H1 (cell line): ENCODE results near the gene MYO1D. TPM values are rescaled to one million over a fixed set of nuclear protein-coding genes. Genes with fewer than 3 reads are reported as not detected.
A peak's percentile ranks its signal among the peaks of the same experiment; 100 is the strongest.

Source experiments
- CTCF ChIA-PET: fragments of 300-600 bp; sonication (Branson Sonifier 250); formaldehyde crosslinking; loops from one replicate; lab custom pipeline; 2021; ENCODE audit not compliant: partially characterized antibody; lab: Charles Lee
- POLR2A ChIA-PET: fragments of 300-600 bp; sonication (Branson Sonifier 250); formaldehyde crosslinking; loops from one replicate; lab custom pipeline; 2021; ENCODE audit warnings: inconsistent platforms; ENCODE audit not compliant: partially characterized antibody; lab: Charles Lee
- DNase-seq, 2 experiments: peaks; one replicate each; pipeline versions ENCODE4 v3.0.0 to v3.0.0-alpha.2; 2010 to 2022; ENCODE audit warnings: low spot score in 2 of 2, low read depth in 1 of 2, mixed read lengths in 1 of 2
- FAIRE-seq: peaks from 2 replicates; lab custom pipeline; 2011; peaks lifted over from hg19 to GRCh38; lab: Jason Lieb, UNC
- H2AFZ ChIP-seq: 2 replicates; pipeline ENCODE4 v1.8.1; 2012; ENCODE audit warnings: low read length, inconsistent platforms
- H2AK5ac ChIP-seq: 2 replicates; pipeline ENCODE4 v1.6.1; 2013; ENCODE audit warnings: low read depth, low read length
- H2BK120ac ChIP-seq: replicated peaks from 2 replicates; pipeline ENCODE3; 2013; ENCODE audit warnings: low read depth, low read length, inconsistent platforms
- H2BK12ac ChIP-seq: 2 replicates; pipeline ENCODE4 v1.6.1; 2013; ENCODE audit warnings: low read depth, low read length
- H2BK15ac ChIP-seq: 2 replicates; pipeline ENCODE4 v1.6.1; 2013; ENCODE audit warnings: low read length
- H2BK20ac ChIP-seq: 2 replicates; pipeline ENCODE4 v1.6.1; 2013; ENCODE audit warnings: low read length
- H2BK5ac ChIP-seq: 2 replicates; pipeline ENCODE4 v1.6.1; 2013; ENCODE audit warnings: low read depth, low read length
- H3K14ac ChIP-seq: 2 replicates; pipeline ENCODE4 v1.6.1; 2013; ENCODE audit warnings: inconsistent platforms; ENCODE audit not compliant: insufficient read length
- H3K18ac ChIP-seq: 2 replicates; pipeline ENCODE4 v1.6.1; 2013; ENCODE audit warnings: low read length; ENCODE audit errors: extremely low read depth
- H3K23ac ChIP-seq: 2 replicates; pipeline ENCODE4 v1.6.1; 2013; ENCODE audit warnings: inconsistent platforms; ENCODE audit not compliant: insufficient read length
- H3K23me2 ChIP-seq: 2 replicates; pipeline ENCODE4 v1.6.1; 2013; ENCODE audit warnings: low read depth, low read length
- H3K27ac ChIP-seq: 2 replicates; pipeline ENCODE4 v1.6.1; 2011; ENCODE audit warnings: low read depth, low read length, inconsistent platforms
- H3K27me3 ChIP-seq, 4 experiments: replicated peaks in 1 of 4; 1 replicate in 1 of 4; 2 replicates in 3 of 4; pipeline versions ENCODE4 v1.6.1 to v1.8.1; 2011 to 2013; ENCODE audit warnings: low read length in 3 of 4, mild to moderate bottlenecking in 3 of 4, inconsistent platforms in 2 of 4, mixed read lengths in 2 of 4, moderate library complexity in 1 of 4; ENCODE audit not compliant: control insufficient read depth in 3 of 4, insufficient read depth in 3 of 4; ENCODE audit errors: extremely low read depth in 1 of 4
- H3K36me3 ChIP-seq, 4 experiments: 2 replicates each; pipeline versions ENCODE4 v1.6.1 to v1.8.1; 2011 to 2013; ENCODE audit warnings: mild to moderate bottlenecking in 4 of 4, low read length in 3 of 4, moderate library complexity in 2 of 4, control low read depth in 1 of 4, inconsistent platforms in 1 of 4; ENCODE audit not compliant: insufficient read depth in 4 of 4, control insufficient read depth in 2 of 4
- H3K4ac ChIP-seq: replicated peaks from 2 replicates; pipeline ENCODE3; 2013; ENCODE audit warnings: low read length, low read depth, mixed read lengths, inconsistent platforms; ENCODE audit not compliant: insufficient read length
- H3K4me1 ChIP-seq, 4 experiments: replicated peaks in 1 of 4; 1 replicate in 1 of 4; 2 replicates in 3 of 4; pipeline versions ENCODE4 v1.6.1 to v1.8.1; 2011 to 2013; ENCODE audit warnings: low read length in 3 of 4, inconsistent platforms in 2 of 4, mixed read lengths in 1 of 4; ENCODE audit not compliant: insufficient read depth in 4 of 4, control insufficient read depth in 3 of 4
- H3K4me2 ChIP-seq, 2 experiments: 2 replicates each; pipeline versions ENCODE4 v1.6.1 to v1.8.1; 2011 to 2013; ENCODE audit warnings: low read depth in 2 of 2, low read length in 2 of 2, control low read depth in 1 of 2, inconsistent platforms in 1 of 2, mild to moderate bottlenecking in 1 of 2; ENCODE audit not compliant: insufficient read depth in 1 of 2
- H3K4me3 ChIP-seq, 4 experiments: fragments of 200-600, 300-600 bp in 1 of 4; sonication (generic), shearing (Covaris generic), sonication (Bioruptor Twin) in 1 of 4; 2 replicates each; pipeline versions ENCODE4 v1.5.1 to v1.8.1; 2011 to 2016; ENCODE audit warnings: low read length in 4 of 4, low read depth in 3 of 4, control low read depth in 2 of 4, inconsistent platforms in 2 of 4, mild to moderate bottlenecking in 2 of 4, mixed read lengths in 1 of 4, moderate library complexity in 1 of 4; ENCODE audit not compliant: insufficient read depth in 2 of 4; ENCODE audit errors: extremely low read depth in 1 of 4
- H3K56ac ChIP-seq: replicated peaks from 2 replicates; pipeline ENCODE3; 2013; ENCODE audit warnings: low read depth, mild to moderate bottlenecking, mixed read lengths, low read length, inconsistent platforms; ENCODE audit not compliant: insufficient read length
- H3K79me1 ChIP-seq: 2 replicates; pipeline ENCODE4 v1.6.1; 2013; ENCODE audit warnings: low read depth, low read length, control low read depth
- H3K79me2 ChIP-seq, 2 experiments: 2 replicates each; pipeline versions ENCODE4 v1.6.1 to v1.8.1; 2012 to 2013; ENCODE audit warnings: low read length in 2 of 2, mild to moderate bottlenecking in 2 of 2, inconsistent platforms in 1 of 2; ENCODE audit not compliant: insufficient read depth in 2 of 2, control insufficient read depth in 1 of 2
- H3K9ac ChIP-seq, 4 experiments: replicated peaks in 1 of 4; 1 replicate in 1 of 4; 2 replicates in 3 of 4; pipeline versions ENCODE4 v1.6.1 to v1.8.1; 2011 to 2013; ENCODE audit warnings: low read depth in 3 of 4, low read length in 3 of 4, control low read depth in 2 of 4, mild to moderate bottlenecking in 2 of 4, moderate library complexity in 2 of 4, inconsistent platforms in 1 of 4; ENCODE audit errors: extremely low read depth in 1 of 4
- H3K9me3 ChIP-seq, 2 experiments: 2 replicates each; pipeline versions ENCODE4 v1.6.1 to v1.8.1; 2012 to 2013; ENCODE audit warnings: mild to moderate bottlenecking in 2 of 2, moderate library complexity in 2 of 2, control low read depth in 1 of 2, inconsistent platforms in 1 of 2, low read depth in 1 of 2, low read length in 1 of 2, mixed read lengths in 1 of 2; ENCODE audit not compliant: insufficient read depth in 2 of 2
- H4K20me1 ChIP-seq, 2 experiments: replicated peaks in 1 of 2; 2 replicates each; pipeline versions ENCODE3 to v1.8.1; 2011 to 2013; ENCODE audit warnings: inconsistent platforms in 2 of 2, low read length in 2 of 2, mild to moderate bottlenecking in 1 of 2; ENCODE audit not compliant: insufficient read depth in 2 of 2, control insufficient read depth in 1 of 2
- H4K5ac ChIP-seq: 2 replicates; pipeline ENCODE4 v1.6.1; 2013; ENCODE audit warnings: low read length, low read depth, mixed read lengths, inconsistent platforms; ENCODE audit not compliant: insufficient read length
- H4K8ac ChIP-seq: 2 replicates; pipeline ENCODE4 v1.8.0; 2013; ENCODE audit warnings: mild to moderate bottlenecking, moderate library complexity, low read length, inconsistent platforms; ENCODE audit not compliant: insufficient read depth; ENCODE audit errors: extremely low read depth
- H4K91ac ChIP-seq: replicated peaks from 2 replicates; pipeline ENCODE3; 2013; ENCODE audit warnings: low read length, mixed read lengths, inconsistent platforms; ENCODE audit not compliant: insufficient read length
- CBX5 ChIP-seq: fragments of 300-800, 300-1000 bp; sonication (generic); IDR thresholded peaks from 2 replicates; pipeline ENCODE4 v1.7.1; 2016; ENCODE audit warnings: antibody characterized with exemption, low read length, low read depth
- GTF2F1 ChIP-seq: IDR thresholded peaks from 2 replicates; pipeline ENCODE4 v1.6.1; 2012; ENCODE audit warnings: low read depth, low read length, improper control_type of control experiment, borderline replicate concordance
- SIRT6 ChIP-seq: IDR thresholded peaks from one replicate; pipeline ENCODE4 v1.7.1; 2012; ENCODE audit warnings: low read length, inconsistent platforms
- WGBS, 2 experiments: shearing (Covaris generic) in 1 of 2; methylation state at CpG; one replicate each; pipeline versions ENCODE4 v1.1.6 to v1.1.7; 2013 to 2015; ENCODE audit warnings: low lambda C conversion rate in 2 of 2, mixed read lengths in 2 of 2, inconsistent platforms in 1 of 2, low coverage in 1 of 2, missing lambda C conversion rate in 1 of 2; ENCODE audit not compliant: insufficient replicate concordance in 2 of 2, insufficient coverage in 1 of 2, insufficient read length in 1 of 2; ENCODE audit errors: extremely low coverage in 1 of 2, missing lambda C conversion rate in 1 of 2; 5-methylcytosine and 5-hydroxymethylcytosine counted together
- polyA plus RNA-seq, 7 experiments: library from polyadenylated mRNA; depleted of rRNA in 3 of 7; stranded (reverse) in 5 of 7; unstranded in 2 of 7; fragments of >200 nt in 5 of 7; fragments of 200-250 nt in 2 of 7; gene quantifications; 1 replicate in 5 of 7; 2 replicates in 1 of 7; 4 replicates in 1 of 7; pipeline versions ENCODE4 v1.2.1 to v1.2.3, GENCODE V29; 2011 to 2013; ENCODE audit warnings: missing spikeins in 2 of 7, mixed read lengths in 2 of 7
- total RNA-seq: library from RNA; stranded (reverse); fragmentation: NEBNext Ultra II Directional; extraction: Animal tissue kit (Norgen Biotek cat#: 25700); gene quantifications from 2 replicates; pipeline ENCODE4 v1.2.1, GENCODE V29; 2021

The MYO1D gene
- total and polyA plus RNA-seq, 2 of the 8 experiments (the other 6 are each of a cell fraction or from before 2014, with no cell fraction given): 6.5 to 25.4 TPM

DNA sequence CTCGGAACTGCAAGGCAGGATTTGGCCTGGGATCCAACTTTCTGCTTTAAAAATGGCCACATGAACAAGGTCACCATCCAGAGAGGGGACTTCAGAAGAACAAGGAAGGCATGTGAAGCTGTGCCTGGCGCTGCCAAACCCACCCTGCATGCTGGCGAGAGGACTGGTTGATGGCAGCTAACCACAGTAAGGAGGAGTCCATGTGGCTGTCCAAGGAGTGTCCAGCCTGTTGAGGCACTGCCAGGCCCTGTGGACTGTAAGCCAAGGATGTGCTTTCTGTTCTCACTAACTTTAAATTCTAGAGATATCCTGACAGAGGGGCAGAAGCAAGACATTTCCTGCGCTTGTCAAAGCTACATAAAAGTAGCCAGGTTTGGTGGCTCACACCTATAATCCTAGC lies 349.8 kb downstream of the MYO1D start:
- no peak overlapping the region for H3K14ac ChIP-seq
- H3K4me2 ChIP-seq: no peak overlapping the region
- no peaks in the 10 kb centered on the region for H3K27me3 ChIP-seq
- TF ChIP-seq SIRT6: no peak
- TF ChIP-seq GTF2F1: no peak
- no peak for TF ChIP-seq CBX5
- no peak overlapping the region for H4K5ac ChIP-seq
- no peak overlapping the region for H3K27ac ChIP-seq
- H2AFZ ChIP-seq: no peak overlapping the region
- 92% methylated on average over 4 of the region's 4 CpGs; no CpG with 5 or more reads in 1 of the 2 experiments for WGBS, 2 experiments
- no peak overlapping the region for H2BK120ac ChIP-seq
- FAIRE-seq (no peak), DNase-seq (no peak)
- no peak overlapping the region for H2BK20ac ChIP-seq
- H3K4ac ChIP-seq: no peak overlapping the region
- no peak overlapping the region for H3K4me3 ChIP-seq
- no peak overlapping the region for H3K56ac ChIP-seq
- H2BK12ac ChIP-seq: 0 out of 2 replicates have a peak overlapping the region, but pooled peaks have one; percentile 56
- H4K91ac ChIP-seq: no peak overlapping the region
- peaks cover 2% of the 10 kb centered on the region; the same call in 1 of the 2 replicates for H3K23me2 ChIP-seq
- H3K9me3 ChIP-seq: no peaks in the 10 kb centered on the region
- ChIA-PET CTCF (interaction anchor here (1.0 kb wide), 2 partner anchors 43 to 62 kb away, joined by 3 to 4 read pairs; no protein-coding TSS in a partner anchor), POLR2A (no interaction called here)
- H3K18ac ChIP-seq: no peak overlapping the region
- H2AK5ac ChIP-seq: no peak overlapping the region
- H3K9ac ChIP-seq: no peak overlapping the region
- peaks cover 0 to 8% (median 3%) of the 10 kb centered on the region in 4 experiments; a peak in 4 of 7 replicates for H3K4me1 ChIP-seq
- no peaks in the 10 kb centered on the region for H3K36me3 ChIP-seq
- H2BK15ac ChIP-seq: no peak overlapping the region
- H2BK5ac ChIP-seq: no peak overlapping the region
- no peaks in the 10 kb centered on the region for H4K20me1 ChIP-seq
- no peak overlapping the region for H4K8ac ChIP-seq
- no peak overlapping the region for H3K23ac ChIP-seq
- H3K79me1 ChIP-seq: no peaks in the 10 kb centered on the region
- no peaks in the 10 kb centered on the region for H3K79me2 ChIP-seq
